ENCODE data around the gene SPP2.

DNA sequence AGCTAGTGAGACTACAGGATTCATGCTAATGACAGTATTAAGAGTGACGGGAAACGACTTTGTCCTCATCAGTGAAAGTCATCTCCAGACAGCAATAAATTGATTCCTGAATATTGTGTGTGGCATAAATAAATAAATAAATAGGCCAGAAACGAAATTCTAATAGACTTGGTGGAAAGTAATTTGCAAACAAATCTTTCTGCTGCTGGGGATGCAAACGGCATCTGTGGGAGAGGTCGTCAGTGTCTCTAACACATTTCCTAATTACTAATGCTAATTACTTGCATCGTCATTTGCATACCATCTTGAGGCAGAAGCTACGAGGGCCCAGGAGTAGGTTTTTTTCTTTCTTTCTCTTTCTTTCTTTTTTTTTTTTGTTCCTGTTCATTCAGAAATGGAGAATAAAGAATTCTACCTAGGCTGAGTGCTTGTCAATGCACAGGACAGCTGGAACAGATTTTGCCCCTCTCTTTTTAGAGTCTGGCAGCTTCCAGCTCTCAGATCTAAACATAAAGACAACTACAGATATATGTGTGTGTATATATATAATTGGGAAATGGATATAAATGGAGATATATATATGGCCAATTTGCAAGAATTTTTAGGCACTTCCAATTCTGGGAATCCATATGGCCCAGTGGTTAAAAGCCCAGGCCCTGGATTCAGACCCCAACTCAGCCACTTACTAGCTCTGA, 75.1 kb downstream of the SPP2 start:
- no peak for TF ChIP-seq YY1 (IDR thresholded peaks at IDR 0.05; ENCODE audit: insufficient read depth, insufficient read length)
- no peak for TF ChIP-seq ZNF274 (IDR thresholded peaks at IDR 0.05; ENCODE audit: low read depth, low read length)
